Embryonic facial prominence (tissue), 1 donor: ENCODE results near the gene SHQ1.
"Not testable (repeated sequence)": the region's sequence is repeated elsewhere in the genome, so short reads cannot be mapped to it uniquely, and the experiment has no call there.

Experiments
- DNase-seq: peaks from one replicate; pipeline ENCODE4 v3.0.0-alpha.2; 2016; ENCODE audit errors: extremely low spot score

Gene SHQ1

GRCh38 chr3:72748659-72749058 lies 99.6 kb downstream of the SHQ1 start:
- DNase-seq: no peak

- DNase-seq: no peak
Observed at GRCh38 chr3:72746430-72747411, 101.5 kb downstream of the SHQ1 start.

- DNase-seq: no peak
Observed at GRCh38 chr3:72745146-72745999, 102.9 kb downstream of the SHQ1 start.

- no peak for DNase-seq
Observed at GRCh38 chr3:72744330-72744729, 103.9 kb downstream of the SHQ1 start.

- DNase-seq: no peak
Observed at GRCh38 chr3:72739531-72740466, 108.4 kb downstream of the SHQ1 start.

- DNase-seq: no peak
Observed at GRCh38 chr3:72738752-72739530, 109.3 kb downstream of the SHQ1 start.

GRCh38 chr3:72735072-72735471 lies 113.2 kb downstream of the SHQ1 start:
- DNase-seq: not testable (repeated sequence)

- no peak for DNase-seq
Observed at GRCh38 chr3:72733676-72734075, 114.6 kb downstream of the SHQ1 start.

- DNase-seq: not testable (repeated sequence)
Observed at GRCh38 chr3:72732666-72733345, 115.4 kb downstream of the SHQ1 start.

GRCh38 chr3:72728958-72729467 lies 119.2 kb downstream of the SHQ1 start:
- no peak for DNase-seq

- no peak for DNase-seq
Observed at GRCh38 chr3:72728329-72728889, 119.8 kb downstream of the SHQ1 start.

- DNase-seq: no peak
Observed at GRCh38 chr3:72727726-72728125, 120.5 kb downstream of the SHQ1 start.

GRCh38 chr3:72727172-72727571 lies 121.1 kb downstream of the SHQ1 start:
- DNase-seq: no peak

- no peak for DNase-seq
Observed at GRCh38 chr3:72725229-72725628, 123.0 kb downstream of the SHQ1 start.

GRCh38 chr3:72724070-72724469 lies 124.2 kb downstream of the SHQ1 start:
- no peak for DNase-seq

- DNase-seq: no peak
Observed at GRCh38 chr3:72722930-72723726, 125.1 kb downstream of the SHQ1 start.

- no peak for DNase-seq
Observed at GRCh38 chr3:72721683-72722381, 126.4 kb downstream of the SHQ1 start.

- no peak for DNase-seq
Observed at GRCh38 chr3:72720566-72720965, 127.7 kb downstream of the SHQ1 start.
